Fibroblast of villous mesenchyme (primary cell): ENCODE data around the gene UBTF. TPM values are rescaled to one million over a fixed set of nuclear protein-coding genes. Genes with fewer than 3 reads are reported as not detected.

Experiments
- DNase-seq: peaks from one replicate; pipeline ENCODE4 v3.0.0-alpha.2; 2010; ENCODE audit warnings: low read depth
- H3K4me3 ChIP-seq: 2 replicates; pipeline ENCODE4 v1.5.1; 2011; ENCODE audit warnings: low read depth, mild to moderate bottlenecking, low read length
- CTCF ChIP-seq: IDR thresholded peaks from 2 replicates; pipeline ENCODE4 v1.5.1; 2012; ENCODE audit warnings: low read depth, mild to moderate bottlenecking, low read length; ENCODE audit not compliant: insufficient read depth
- total RNA-seq: library from RNA; depleted of rRNA; stranded (reverse); fragments of >200 nt; gene quantifications from 2 replicates; pipeline ENCODE4 v1.2.3, GENCODE V29; 2012

The UBTF gene
- total RNA-seq, 1 donor: 46.6 TPM

GRCh38 chr17:44254361-44255095 lies 35.1 kb upstream of the UBTF start:
- DNase-seq: no peak
- TF ChIP-seq CTCF: no peak
- no peak overlapping the region for H3K4me3 ChIP-seq

GRCh38 chr17:44253006-44253405 lies 33.5 kb upstream of the UBTF start:
- H3K4me3 ChIP-seq: no peak overlapping the region
- no peak for DNase-seq
- no peak for TF ChIP-seq CTCF

GRCh38 chr17:44251062-44251461 lies 31.6 kb upstream of the UBTF start:
- H3K4me3 ChIP-seq: no peak overlapping the region
- no peak for DNase-seq
- no peak for TF ChIP-seq CTCF

GRCh38 chr17:44249501-44250246 lies 30.2 kb upstream of the UBTF start:
- DNase-seq: no peak
- H3K4me3 ChIP-seq: no peak overlapping the region
- TF ChIP-seq CTCF: no peak

- no peak for TF ChIP-seq CTCF
- DNase-seq: no peak
- no peak overlapping the region for H3K4me3 ChIP-seq
Measured at GRCh38 chr17:44247876-44248736, 28.6 kb upstream of the UBTF start.

- TF ChIP-seq CTCF: no peak
- DNase-seq: peak; percentile 17
- H3K4me3 ChIP-seq: no peak overlapping the region
Measured at GRCh38 chr17:44247440-44247841, 28.0 kb upstream of the UBTF start.
